GM18526 (cell line): Measurements from ENCODE around the gene TPH2.

ENCODE experiments used
- POLR2A ChIP-seq: IDR thresholded peaks from 3 replicates; pipeline ENCODE4 v1.6.1; 2011; ENCODE audit not compliant: insufficient read length; ENCODE audit errors: extremely low read depth

TPH2 gene

DNA sequence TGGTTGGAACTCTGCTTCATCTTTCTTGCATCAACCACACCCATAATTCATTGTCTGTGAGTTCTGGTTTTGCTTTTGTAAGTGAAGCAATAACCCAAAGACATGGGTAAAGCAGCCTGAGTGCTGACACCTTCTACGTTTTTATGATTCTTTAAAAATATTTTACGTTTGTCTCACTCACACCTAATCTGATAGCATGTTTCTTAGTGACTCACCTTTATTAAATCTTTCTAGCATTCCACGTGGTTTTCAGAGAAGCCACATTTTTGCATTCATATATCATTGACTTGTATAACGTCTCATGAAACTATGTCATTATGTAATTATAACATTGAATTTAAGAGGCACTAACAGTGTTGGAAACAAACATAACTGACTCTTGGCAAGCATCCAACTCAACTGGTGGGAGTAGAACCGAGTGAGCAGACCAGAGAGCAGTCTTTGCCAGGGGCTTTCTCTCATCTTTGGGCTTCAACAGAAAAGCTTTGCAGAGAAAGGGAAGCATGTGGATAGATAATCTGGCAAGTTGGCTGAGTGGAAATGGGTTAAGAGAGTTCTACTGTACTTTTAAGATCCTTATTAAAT lies 118.8 kb downstream of the TPH2 start:
- no peak for TF ChIP-seq POLR2A

- TF ChIP-seq POLR2A, result no peak
Observed at GRCh38 chr12:72063073-72063472, 124.4 kb downstream of the TPH2 start.

DNA sequence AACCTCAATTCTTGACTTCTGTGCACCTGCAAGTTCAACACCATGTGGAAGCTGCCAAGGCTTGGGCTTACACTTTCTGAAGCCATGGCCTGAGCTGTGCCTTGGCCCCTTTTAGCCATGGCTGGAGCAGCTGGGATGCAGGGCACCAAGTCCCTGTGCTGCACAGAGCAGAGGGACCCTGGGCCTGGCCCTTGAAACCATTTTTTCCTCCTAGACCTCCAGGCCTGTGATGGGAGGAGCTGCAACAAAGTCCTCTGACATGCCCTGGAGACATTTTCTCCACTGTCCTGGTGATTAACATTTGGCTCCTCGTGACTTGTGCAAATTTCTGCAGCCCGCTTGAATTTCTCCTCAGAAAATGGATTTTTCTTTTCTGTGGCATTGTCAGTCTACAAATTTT lies 132.4 kb downstream of the TPH2 start:
- TF ChIP-seq POLR2A, result no peak

- no peak for TF ChIP-seq POLR2A
Observed at GRCh38 chr12:72072592-72073212, 134.1 kb downstream of the TPH2 start.

- TF ChIP-seq POLR2A, result no peak
Observed at GRCh38 chr12:72074065-72074464, 135.4 kb downstream of the TPH2 start.

DNA sequence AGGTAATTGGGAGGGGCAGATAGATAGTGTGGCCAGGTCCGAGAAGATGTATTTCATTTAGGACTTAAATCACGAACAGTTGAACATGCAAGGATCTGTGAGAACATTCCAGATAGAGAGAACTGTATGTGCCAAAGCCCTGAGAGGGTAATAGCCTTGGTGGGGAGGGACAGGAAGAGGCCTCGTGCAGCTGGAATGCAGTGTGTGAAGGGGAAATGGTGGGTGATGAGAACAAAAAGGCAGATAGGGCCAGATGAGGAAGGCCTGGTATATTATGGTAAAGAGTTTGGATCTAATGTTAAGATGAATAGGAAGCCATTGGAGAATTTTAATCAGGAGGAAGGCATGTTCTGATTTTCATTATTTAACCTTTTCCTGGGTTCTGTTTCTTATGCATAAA lies 136.3 kb downstream of the TPH2 start:
- no peak for TF ChIP-seq POLR2A

GRCh38 chr12:72075401-72075800 lies 136.8 kb downstream of the TPH2 start:
- TF ChIP-seq POLR2A, result no peak

DNA sequence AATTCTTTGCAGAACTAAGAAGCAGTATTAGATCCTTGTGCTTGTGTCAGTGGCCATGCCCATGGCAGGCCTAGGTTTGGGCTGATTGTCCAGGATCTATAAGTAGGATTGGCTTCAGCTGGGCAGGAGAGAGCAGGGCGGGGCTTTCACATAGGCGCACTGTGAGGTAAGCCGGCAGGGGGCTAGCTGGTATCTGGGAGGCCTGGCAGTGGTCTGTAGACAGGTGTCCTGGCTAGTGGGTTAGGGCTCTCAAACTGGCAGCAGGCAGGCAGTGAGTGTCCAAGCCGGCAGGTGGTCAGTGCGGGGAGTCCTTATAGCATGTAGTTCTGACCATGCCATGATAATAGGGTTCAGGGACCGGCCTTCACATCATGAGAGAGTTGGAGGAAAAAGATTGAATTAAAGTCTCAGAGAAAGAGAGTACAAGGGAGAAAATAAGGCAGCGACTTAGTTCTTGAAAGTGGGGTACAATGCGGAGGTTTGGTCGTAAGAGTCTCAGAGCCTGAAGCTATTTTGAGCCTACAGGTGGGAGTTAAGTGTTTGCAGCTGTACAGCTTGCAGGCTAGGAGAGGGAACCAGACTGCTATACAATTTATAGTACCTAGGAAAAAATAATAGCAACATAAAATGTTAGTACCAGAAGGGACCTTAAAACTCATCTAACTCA lies 137.4 kb downstream of the TPH2 start:
- no peak for TF ChIP-seq POLR2A

- TF ChIP-seq POLR2A, result no peak
Observed at GRCh38 chr12:72076558-72076915, 137.9 kb downstream of the TPH2 start.

- TF ChIP-seq POLR2A, result no peak
Observed at GRCh38 chr12:72077111-72077820, 138.6 kb downstream of the TPH2 start.

- TF ChIP-seq POLR2A, result no peak
Observed at GRCh38 chr12:72081777-72082176, 143.1 kb downstream of the TPH2 start.
